ENCODE results near the gene CD226. TPM values are rescaled to one million over a fixed set of nuclear protein-coding genes. Genes with fewer than 3 reads are reported as not detected.

CD226 gene
- total and polyA plus RNA-seq, 10 of the 15 experiments (the other 5 are each of a cell fraction or from before 2014, with no cell fraction given) = 12.9 to 68.8 (median 47.3) TPM

DNA sequence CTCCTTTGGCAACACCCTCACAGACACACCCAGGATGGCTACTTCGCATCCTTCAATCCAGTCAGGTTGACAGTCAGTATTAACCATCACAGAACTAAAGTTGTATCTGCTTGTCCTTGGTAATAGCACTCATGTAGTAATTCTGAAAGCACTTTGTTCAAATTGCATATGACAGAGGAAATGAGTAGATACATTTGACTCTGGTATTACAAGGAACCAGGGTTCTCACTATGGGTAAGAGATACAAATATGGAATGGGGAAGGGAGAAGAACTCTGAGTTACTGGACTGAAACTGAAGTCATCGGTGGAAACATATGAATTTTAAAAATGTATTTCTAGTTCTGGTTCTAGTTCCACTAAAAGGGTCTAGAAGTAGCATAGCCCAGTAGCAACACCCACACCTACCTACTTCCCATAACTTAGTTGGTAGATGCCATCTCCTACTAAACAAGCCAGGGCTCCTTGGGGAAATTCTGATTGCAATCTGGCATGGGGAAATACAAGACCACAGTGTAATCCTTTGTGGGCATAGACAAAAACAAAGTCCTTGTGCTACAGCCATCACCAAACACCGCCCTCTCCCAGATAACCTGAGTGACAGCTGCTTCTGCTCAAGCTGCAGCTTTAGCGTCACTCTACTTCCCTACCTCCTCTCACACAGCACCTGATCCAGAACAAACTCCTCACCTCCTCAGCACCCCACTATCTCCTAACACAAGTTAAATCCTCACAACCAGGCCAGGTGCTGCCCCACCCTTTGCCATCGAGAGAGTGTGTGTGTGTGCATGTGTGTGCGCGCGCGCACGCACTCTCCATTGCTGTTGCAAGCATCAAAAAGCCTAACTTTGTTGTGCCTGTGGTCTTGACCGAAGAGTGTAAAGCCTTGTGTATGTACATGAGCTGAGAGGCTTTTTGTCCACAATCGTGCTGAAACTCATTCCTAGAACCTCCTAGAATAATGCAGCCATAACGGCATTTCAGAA is 31.4 kb upstream of the CD226 start (continued):
- TF ChIP-seq, protein P1, sequence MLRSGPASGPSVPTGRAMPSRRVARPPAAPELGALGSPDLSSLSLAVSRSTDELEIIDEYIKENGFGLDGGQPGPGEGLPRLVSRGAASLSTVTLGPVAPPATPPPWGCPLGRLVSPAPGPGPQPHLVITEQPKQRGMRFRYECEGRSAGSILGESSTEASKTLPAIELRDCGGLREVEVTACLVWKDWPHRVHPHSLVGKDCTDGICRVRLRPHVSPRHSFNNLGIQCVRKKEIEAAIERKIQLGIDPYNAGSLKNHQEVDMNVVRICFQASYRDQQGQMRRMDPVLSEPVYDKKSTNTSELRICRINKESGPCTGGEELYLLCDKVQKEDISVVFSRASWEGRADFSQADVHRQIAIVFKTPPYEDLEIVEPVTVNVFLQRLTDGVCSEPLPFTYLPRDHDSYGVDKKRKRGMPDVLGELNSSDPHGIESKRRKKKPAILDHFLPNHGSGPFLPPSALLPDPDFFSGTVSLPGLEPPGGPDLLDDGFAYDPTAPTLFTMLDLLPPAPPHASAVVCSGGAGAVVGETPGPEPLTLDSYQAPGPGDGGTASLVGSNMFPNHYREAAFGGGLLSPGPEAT (IDR thresholded peaks at IDR 0.05; ENCODE audit: low read depth) = 0 out of 2 replicates have a peak, but pooled peaks have one; percentile 30
- no peak for TF ChIP-seq NFYA (IDR thresholded peaks at IDR 0.05; ENCODE audit: borderline replicate concordance, low read depth, low read length)
- peak; percentile 48; the same call in 1 of the 2 replicates for TF ChIP-seq IKZF1 (conservative IDR thresholded peaks at IDR 0.05)
- no peak for TF ChIP-seq HCFC1 (IDR thresholded peaks at IDR 0.05; ENCODE audit: low read length)
- no peak for TF ChIP-seq REST (IDR thresholded peaks at IDR 0.05; ENCODE audit: low read depth, low read length)
- no peak for TF ChIP-seq ZBTB4 (CRISPR knock-in tag; IDR thresholded peaks at IDR 0.05)
- TF ChIP-seq SMARCA5 (IDR thresholded peaks at IDR 0.05) = no peak
- no peak for TF ChIP-seq ZZZ3 (IDR thresholded peaks at IDR 0.05; ENCODE audit: control insufficient read depth, insufficient read length, low read depth)
- TF ChIP-seq, protein P2, sequence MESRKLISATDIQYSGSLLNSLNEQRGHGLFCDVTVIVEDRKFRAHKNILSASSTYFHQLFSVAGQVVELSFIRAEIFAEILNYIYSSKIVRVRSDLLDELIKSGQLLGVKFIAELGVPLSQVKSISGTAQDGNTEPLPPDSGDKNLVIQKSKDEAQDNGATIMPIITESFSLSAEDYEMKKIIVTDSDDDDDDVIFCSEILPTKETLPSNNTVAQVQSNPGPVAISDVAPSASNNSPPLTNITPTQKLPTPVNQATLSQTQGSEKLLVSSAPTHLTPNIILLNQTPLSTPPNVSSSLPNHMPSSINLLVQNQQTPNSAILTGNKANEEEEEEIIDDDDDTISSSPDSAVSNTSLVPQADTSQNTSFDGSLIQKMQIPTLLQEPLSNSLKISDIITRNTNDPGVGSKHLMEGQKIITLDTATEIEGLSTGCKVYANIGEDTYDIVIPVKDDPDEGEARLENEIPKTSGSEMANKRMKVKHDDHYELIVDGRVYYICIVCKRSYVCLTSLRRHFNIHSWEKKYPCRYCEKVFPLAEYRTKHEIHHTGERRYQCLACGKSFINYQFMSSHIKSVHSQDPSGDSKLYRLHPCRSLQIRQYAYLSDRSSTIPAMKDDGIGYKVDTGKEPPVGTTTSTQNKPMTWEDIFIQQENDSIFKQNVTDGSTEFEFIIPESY (IDR thresholded peaks at IDR 0.05) = peak; percentile 44; the same call in 1 of the 2 replicates
- TF ChIP-seq SIX5 (IDR thresholded peaks at IDR 0.05; ENCODE audit: low read depth, low read length, severe bottlenecking) = no peak
- no peak for TF ChIP-seq TARDBP (IDR thresholded peaks at IDR 0.05; ENCODE audit: borderline replicate concordance)
- TF ChIP-seq ESRRA (IDR thresholded peaks at IDR 0.05; ENCODE audit: low read length) = no peak
- no peak for TF ChIP-seq RFX5 (IDR thresholded peaks at IDR 0.05; ENCODE audit: low read depth, low read length)
- TF ChIP-seq RCOR1 (conservative IDR thresholded peaks at IDR 0.05; ENCODE audit: low read depth, low read length) = no peak
- no peak for TF ChIP-seq SIN3A (IDR thresholded peaks at IDR 0.05; ENCODE audit: low read depth, low read length)
- TF ChIP-seq KAT2A (conservative IDR thresholded peaks at IDR 0.05; ENCODE audit: control insufficient read depth, low read depth, low read length) = no peak
- no peak for TF ChIP-seq STAT1 (conservative IDR thresholded peaks at IDR 0.05)
